ENCODE results near the gene CPLX3.

GRCh38 chr15:74867466-74868038 is 41.1 kb downstream of the CPLX3 start:
- TF ChIP-seq POLR2AphosphoS5 (IDR thresholded peaks at IDR 0.05; ENCODE audit: low read depth, low read length) (no peak), SIN3A (IDR thresholded peaks at IDR 0.05; ENCODE audit: borderline replicate concordance, insufficient read depth, low read length) (no peak), TAF1 (IDR thresholded peaks at IDR 0.05; ENCODE audit: borderline replicate concordance, insufficient read depth, low read length) (no peak), FOXP2 (optimal IDR thresholded peaks at IDR 0.05; ENCODE audit: borderline replicate concordance, extremely low read depth, extremely low read length, insufficient read depth) (no peak)
- TF ChIP-seq, protein P1, sequence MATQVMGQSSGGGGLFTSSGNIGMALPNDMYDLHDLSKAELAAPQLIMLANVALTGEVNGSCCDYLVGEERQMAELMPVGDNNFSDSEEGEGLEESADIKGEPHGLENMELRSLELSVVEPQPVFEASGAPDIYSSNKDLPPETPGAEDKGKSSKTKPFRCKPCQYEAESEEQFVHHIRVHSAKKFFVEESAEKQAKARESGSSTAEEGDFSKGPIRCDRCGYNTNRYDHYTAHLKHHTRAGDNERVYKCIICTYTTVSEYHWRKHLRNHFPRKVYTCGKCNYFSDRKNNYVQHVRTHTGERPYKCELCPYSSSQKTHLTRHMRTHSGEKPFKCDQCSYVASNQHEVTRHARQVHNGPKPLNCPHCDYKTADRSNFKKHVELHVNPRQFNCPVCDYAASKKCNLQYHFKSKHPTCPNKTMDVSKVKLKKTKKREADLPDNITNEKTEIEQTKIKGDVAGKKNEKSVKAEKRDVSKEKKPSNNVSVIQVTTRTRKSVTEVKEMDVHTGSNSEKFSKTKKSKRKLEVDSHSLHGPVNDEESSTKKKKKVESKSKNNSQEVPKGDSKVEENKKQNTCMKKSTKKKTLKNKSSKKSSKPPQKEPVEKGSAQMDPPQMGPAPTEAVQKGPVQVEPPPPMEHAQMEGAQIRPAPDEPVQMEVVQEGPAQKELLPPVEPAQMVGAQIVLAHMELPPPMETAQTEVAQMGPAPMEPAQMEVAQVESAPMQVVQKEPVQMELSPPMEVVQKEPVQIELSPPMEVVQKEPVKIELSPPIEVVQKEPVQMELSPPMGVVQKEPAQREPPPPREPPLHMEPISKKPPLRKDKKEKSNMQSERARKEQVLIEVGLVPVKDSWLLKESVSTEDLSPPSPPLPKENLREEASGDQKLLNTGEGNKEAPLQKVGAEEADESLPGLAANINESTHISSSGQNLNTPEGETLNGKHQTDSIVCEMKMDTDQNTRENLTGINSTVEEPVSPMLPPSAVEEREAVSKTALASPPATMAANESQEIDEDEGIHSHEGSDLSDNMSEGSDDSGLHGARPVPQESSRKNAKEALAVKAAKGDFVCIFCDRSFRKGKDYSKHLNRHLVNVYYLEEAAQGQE (IDR thresholded peaks at IDR 0.05; ENCODE audit: insufficient read depth in 1 of 2, low read depth in 2 of 2, low read length in 2 of 2): no peak
